Adrenal gland (tissue), 12 donors: Measurements from ENCODE around the gene CERS3. TPM values are rescaled to one million over a fixed set of nuclear protein-coding genes. Genes with fewer than 3 reads are reported as not detected.

Experiments
- DNase-seq, 7 donors: peaks; one replicate each; pipeline ENCODE4 v3.0.0-alpha.2; 2019 to 2020
- H3K27ac ChIP-seq, 5 donors: fragments of 200-600 bp; sonication (generic) in 4 of 5; 1 replicate in 3 of 5; 2 replicates in 2 of 5; pipeline versions ENCODE4 v1.5.1 to v1.8.0; 2016 to 2020; ENCODE audit warnings: mild to moderate bottlenecking in 1 of 5
- H3K27me3 ChIP-seq: fragments of 200-600 bp; 2 replicates; pipeline ENCODE4 v1.8.0; 2021
- H3K36me3 ChIP-seq, 2 donors: fragments of 200-600 bp; replicated peaks in 1 of 2; 1 replicate in 1 of 2; 2 replicates in 1 of 2; pipeline versions ENCODE4 v1.5.1 to v1.8.0; 2018 to 2022
- H3K4me1 ChIP-seq, 2 donors: fragments of 200-600 bp; replicated peaks in 1 of 2; 1 replicate in 1 of 2; 2 replicates in 1 of 2; pipeline versions ENCODE4 v1.5.1 to v1.8.0; 2018 to 2021
- H3K4me3 ChIP-seq, 4 donors: fragments of 200-600 bp; sonication (generic) in 3 of 4; one replicate each; pipeline ENCODE4 v1.5.1; 2016 to 2018
- H3K9me3 ChIP-seq, 3 donors: fragments of 200-600 bp; sonication (generic) in 1 of 3; replicated peaks in 1 of 3; 1 replicate in 2 of 3; 2 replicates in 1 of 3; pipeline versions ENCODE4 v1.5.1 to v1.8.0; 2016 to 2021
- CTCF ChIP-seq, 6 experiments: fragments of 450-650 bp in 4 of 6; fragments of 200-600 bp in 2 of 6; sonication (generic) in 1 of 6; IDR thresholded peaks; 1 replicate in 5 of 6; 2 replicates in 1 of 6; pipeline versions ENCODE4 v1.5.1 to v1.8.0; 2016 to 2021; ENCODE audit warnings: antibody characterized with exemption in 6 of 6, mild to moderate bottlenecking in 2 of 6, moderate library complexity in 1 of 6
- POLR2A ChIP-seq, 2 donors: fragments of 450-650 bp; IDR thresholded peaks; one replicate each; pipeline ENCODE4 v1.6.1; 2017; ENCODE audit warnings: antibody characterized with exemption in 2 of 2, mild to moderate bottlenecking in 2 of 2, moderate library complexity in 1 of 2
- WGBS, 4 donors: extraction: QIAGEN DNeasy Blood & Tissue Kit in 2 of 4; methylation state at CpG; one replicate each; pipeline versions ENCODE4 v1.1.5 to v1.1.7; 2013 to 2017; 5-methylcytosine and 5-hydroxymethylcytosine counted together
- intact Hi-C, 2 donors: fragments of 100-400 bp; cut with DNase I; formaldehyde crosslinking; loops; one replicate each; pipeline versions ENCODE4 v1.14.1 to v1.15.0; 2022 to 2023
- polyA plus RNA-seq, 3 donors: library from polyadenylated mRNA; stranded (reverse); fragments of 200-250 nt in 2 of 3; fragments of 350-450 nt in 1 of 3; fragmentation: Illumina TruSeq in 1 of 3; extraction: RNeasy Lipid Tissue Mini Kit (QIAGEN cat#74804) in 1 of 3; gene quantifications; one replicate each; pipeline ENCODE4 v1.2.3, GENCODE V29; 2013 to 2014
- total RNA-seq, 9 donors: library from RNA; depleted of rRNA in 4 of 9; stranded (reverse); fragments of >200 nt in 4 of 9; fragments of 120-200 nt in 1 of 9; fragmentation: NEBNext Ultra II Directional in 1 of 9; extraction: Animal tissue kit (Norgen Biotek cat#: 25700) in 1 of 9; gene quantifications; one replicate each; pipeline versions ENCODE4 v1.1.0 to v1.2.4, GENCODE V29; 2013 to 2023
- donor health status: healthy with polysubstance abuse.
- donor health status: Bipolar disorder and iron deficiency.
- donor health status: DM: yes; HTN: yes; CAD: no.
- donor health status: DM: no; HTN: no; CAD: no.
- donor health status: DM: no; HTN: no; CAD: no.
- donor health status: DM: yes; HTN: yes; CAD: no.

Gene CERS3
- total and polyA plus RNA-seq, 12 donors: 0.07 to 0.08 TPM; not detected in 10

GRCh38 chr15:100570735-100571313 lies 42.1 kb upstream of the CERS3 start:
- H3K9me3 ChIP-seq: no peaks in the 10 kb centered on the region
- WGBS, 4 donors: 88 to 97% (median 95%) methylated on average over 4 of the region's 4 CpGs
- H3K27ac ChIP-seq: no peak overlapping the region
- H3K4me1 ChIP-seq: no peaks in the 10 kb centered on the region
- peaks cover 0 to 14% of the 10 kb centered on the region in 2 donors for H3K36me3 ChIP-seq
- H3K27me3 ChIP-seq: no peaks in the 10 kb centered on the region
- no peak for TF ChIP-seq POLR2A (IDR thresholded peaks at IDR 0.05)
- TF ChIP-seq CTCF (IDR thresholded peaks at IDR 0.05): no peak
- no peak overlapping the region for H3K4me3 ChIP-seq
- no peak for DNase-seq
- intact Hi-C loops: loop anchor here in 1 of 2 donors (5.0 kb wide), 1 partner anchor 224 kb away; no protein-coding TSS in a partner anchor

GRCh38 chr15:100570275-100570674 lies 41.5 kb upstream of the CERS3 start:
- H3K4me3 ChIP-seq: no peak overlapping the region
- H3K4me1 ChIP-seq: no peaks in the 10 kb centered on the region
- no peaks in the 10 kb centered on the region for H3K27me3 ChIP-seq
- no peak overlapping the region for H3K27ac ChIP-seq
- H3K36me3 ChIP-seq: peaks cover 0 to 14% of the 10 kb centered on the region in 2 donors
- H3K9me3 ChIP-seq: no peaks in the 10 kb centered on the region
- WGBS, 4 donors: 94 to 99% (median 96%) methylated on average over 3 of the region's 3 CpGs
- no peak for DNase-seq
- intact Hi-C loops: loop anchor here in 1 of 2 donors (5.0 kb wide), 1 partner anchor 223 kb away; no protein-coding TSS in a partner anchor
- no peak for TF ChIP-seq POLR2A (IDR thresholded peaks at IDR 0.05)
- no peak for TF ChIP-seq CTCF (IDR thresholded peaks at IDR 0.05)

GRCh38 chr15:100569391-100569790 lies 40.6 kb upstream of the CERS3 start:
- H3K9me3 ChIP-seq: no peaks in the 10 kb centered on the region

More at GRCh38 chr15:100569391-100569790, 40.6 kb upstream of the CERS3 start:
- DNase-seq: no peak
- H3K4me3 ChIP-seq: no peak overlapping the region
- no peak overlapping the region for H3K27ac ChIP-seq
- TF ChIP-seq CTCF (IDR thresholded peaks at IDR 0.05) (no peak), POLR2A (IDR thresholded peaks at IDR 0.05) (no peak)
- H3K4me1 ChIP-seq: no peaks in the 10 kb centered on the region
- peaks cover 0 to 14% of the 10 kb centered on the region in 2 donors for H3K36me3 ChIP-seq
- 73 to 80% (median 75%) methylated on average over 5 to 8 of the region's 8 CpGs for WGBS, 4 donors
- H3K27me3 ChIP-seq: no peaks in the 10 kb centered on the region
- intact Hi-C loops: no loop called here
